ENCODE measurements around the gene GBA2.

DNA sequence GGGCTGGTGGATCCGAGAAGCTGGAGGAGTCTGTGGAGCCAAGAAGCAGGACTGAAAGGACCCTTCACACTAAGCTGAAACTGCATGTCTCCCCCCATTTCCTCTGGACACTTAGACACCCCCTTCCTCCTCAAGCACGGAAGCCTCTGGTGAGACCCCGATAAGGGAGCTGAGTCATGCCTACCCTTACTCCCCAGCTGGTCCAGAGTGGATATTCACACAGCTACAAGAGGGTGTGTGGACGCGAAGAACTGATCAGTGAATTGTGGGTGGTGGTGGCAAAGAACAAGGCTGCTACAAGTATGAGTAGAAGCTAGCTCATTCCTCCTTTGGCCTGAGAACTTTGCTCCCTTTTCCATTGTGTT lies 21.4 kb downstream of the GBA2 start:
- TF ChIP-seq CREB1 (IDR thresholded peaks at IDR 0.05; ENCODE audit: low read depth) (no peak), CEBPB (IDR thresholded peaks at IDR 0.05) (no peak), EP300 (IDR thresholded peaks at IDR 0.05; ENCODE audit: borderline replicate concordance) (no peak), RAD21 (IDR thresholded peaks at IDR 0.05; ENCODE audit: low read depth) (no peak), EGR1 (IDR thresholded peaks at IDR 0.05) (no peak), TAF1 (IDR thresholded peaks at IDR 0.05; ENCODE audit: low read depth) (no peak), YY1 (IDR thresholded peaks at IDR 0.05; ENCODE audit: low read depth) (no peak), FOXM1 (IDR thresholded peaks at IDR 0.05; ENCODE audit: borderline replicate concordance, low read depth) (no peak), TCF12 (IDR thresholded peaks at IDR 0.05; ENCODE audit: low read depth) (no peak), TEAD4 (IDR thresholded peaks at IDR 0.05) (no peak)
- TF ChIP-seq, protein P1, sequence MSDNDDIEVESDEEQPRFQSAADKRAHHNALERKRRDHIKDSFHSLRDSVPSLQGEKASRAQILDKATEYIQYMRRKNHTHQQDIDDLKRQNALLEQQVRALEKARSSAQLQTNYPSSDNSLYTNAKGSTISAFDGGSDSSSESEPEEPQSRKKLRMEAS (IDR thresholded peaks at IDR 0.05) = no peak
- TF ChIP-seq, protein P2, sequence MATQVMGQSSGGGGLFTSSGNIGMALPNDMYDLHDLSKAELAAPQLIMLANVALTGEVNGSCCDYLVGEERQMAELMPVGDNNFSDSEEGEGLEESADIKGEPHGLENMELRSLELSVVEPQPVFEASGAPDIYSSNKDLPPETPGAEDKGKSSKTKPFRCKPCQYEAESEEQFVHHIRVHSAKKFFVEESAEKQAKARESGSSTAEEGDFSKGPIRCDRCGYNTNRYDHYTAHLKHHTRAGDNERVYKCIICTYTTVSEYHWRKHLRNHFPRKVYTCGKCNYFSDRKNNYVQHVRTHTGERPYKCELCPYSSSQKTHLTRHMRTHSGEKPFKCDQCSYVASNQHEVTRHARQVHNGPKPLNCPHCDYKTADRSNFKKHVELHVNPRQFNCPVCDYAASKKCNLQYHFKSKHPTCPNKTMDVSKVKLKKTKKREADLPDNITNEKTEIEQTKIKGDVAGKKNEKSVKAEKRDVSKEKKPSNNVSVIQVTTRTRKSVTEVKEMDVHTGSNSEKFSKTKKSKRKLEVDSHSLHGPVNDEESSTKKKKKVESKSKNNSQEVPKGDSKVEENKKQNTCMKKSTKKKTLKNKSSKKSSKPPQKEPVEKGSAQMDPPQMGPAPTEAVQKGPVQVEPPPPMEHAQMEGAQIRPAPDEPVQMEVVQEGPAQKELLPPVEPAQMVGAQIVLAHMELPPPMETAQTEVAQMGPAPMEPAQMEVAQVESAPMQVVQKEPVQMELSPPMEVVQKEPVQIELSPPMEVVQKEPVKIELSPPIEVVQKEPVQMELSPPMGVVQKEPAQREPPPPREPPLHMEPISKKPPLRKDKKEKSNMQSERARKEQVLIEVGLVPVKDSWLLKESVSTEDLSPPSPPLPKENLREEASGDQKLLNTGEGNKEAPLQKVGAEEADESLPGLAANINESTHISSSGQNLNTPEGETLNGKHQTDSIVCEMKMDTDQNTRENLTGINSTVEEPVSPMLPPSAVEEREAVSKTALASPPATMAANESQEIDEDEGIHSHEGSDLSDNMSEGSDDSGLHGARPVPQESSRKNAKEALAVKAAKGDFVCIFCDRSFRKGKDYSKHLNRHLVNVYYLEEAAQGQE (IDR thresholded peaks at IDR 0.05; ENCODE audit: low read depth) = no peak
- TF ChIP-seq, protein P3, sequence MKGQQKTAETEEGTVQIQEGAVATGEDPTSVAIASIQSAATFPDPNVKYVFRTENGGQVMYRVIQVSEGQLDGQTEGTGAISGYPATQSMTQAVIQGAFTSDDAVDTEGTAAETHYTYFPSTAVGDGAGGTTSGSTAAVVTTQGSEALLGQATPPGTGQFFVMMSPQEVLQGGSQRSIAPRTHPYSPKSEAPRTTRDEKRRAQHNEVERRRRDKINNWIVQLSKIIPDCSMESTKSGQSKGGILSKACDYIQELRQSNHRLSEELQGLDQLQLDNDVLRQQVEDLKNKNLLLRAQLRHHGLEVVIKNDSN (IDR thresholded peaks at IDR 0.05) = no peak
